ENCODE data around the gene PTPN21.

Gene PTPN21

DNA sequence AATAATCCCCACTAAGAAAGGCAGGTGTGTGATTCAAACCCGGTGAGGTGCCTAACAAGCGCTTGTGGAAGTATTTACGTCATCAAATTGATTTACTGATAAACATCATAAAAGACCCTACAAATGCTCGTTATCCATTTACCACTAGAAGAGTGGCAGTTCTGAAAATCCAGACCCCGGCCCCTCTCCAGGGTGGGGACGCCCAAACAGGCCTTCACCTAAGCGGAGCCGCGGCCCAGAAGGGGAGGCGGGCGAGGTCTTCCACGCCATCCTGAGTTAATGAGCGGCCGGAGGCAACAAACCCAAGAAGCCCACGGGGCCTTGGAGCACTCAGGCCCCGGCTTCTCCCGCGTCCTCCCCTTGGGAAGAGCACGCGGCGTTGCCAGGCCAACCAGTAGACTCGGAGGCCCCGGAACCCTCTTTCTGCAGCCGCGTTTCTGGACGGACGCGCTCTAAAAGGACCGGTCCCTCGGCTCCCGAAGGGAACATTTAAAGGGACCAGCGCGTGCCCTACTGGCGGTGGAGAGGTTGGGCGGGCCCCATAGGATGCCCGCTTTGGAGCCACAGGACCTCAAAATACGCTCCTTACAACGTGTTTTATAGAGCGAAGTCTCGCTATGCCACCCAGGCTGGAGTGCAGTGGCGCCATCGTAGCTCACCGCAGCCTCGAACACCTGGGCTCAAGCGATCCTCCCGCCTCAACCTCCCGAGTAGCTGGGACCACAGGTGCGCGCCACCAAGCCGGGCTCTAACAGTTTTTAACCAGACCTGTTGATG is 3.5 kb downstream of the PTPN21 start (continued):
- peak; percentile 77 for TF ChIP-seq ZSCAN30 (tag by site-specific recombination; IDR thresholded peaks at IDR 0.05)
- TF ChIP-seq ZNF221 (tag by site-specific recombination; IDR thresholded peaks at IDR 0.05; ENCODE audit: borderline replicate concordance): no peak
- no peak for TF ChIP-seq KLF10 (tag by site-specific recombination; IDR thresholded peaks at IDR 0.05)
- TF ChIP-seq ZNF48 (tag by site-specific recombination; IDR thresholded peaks at IDR 0.05): no peak

DNA sequence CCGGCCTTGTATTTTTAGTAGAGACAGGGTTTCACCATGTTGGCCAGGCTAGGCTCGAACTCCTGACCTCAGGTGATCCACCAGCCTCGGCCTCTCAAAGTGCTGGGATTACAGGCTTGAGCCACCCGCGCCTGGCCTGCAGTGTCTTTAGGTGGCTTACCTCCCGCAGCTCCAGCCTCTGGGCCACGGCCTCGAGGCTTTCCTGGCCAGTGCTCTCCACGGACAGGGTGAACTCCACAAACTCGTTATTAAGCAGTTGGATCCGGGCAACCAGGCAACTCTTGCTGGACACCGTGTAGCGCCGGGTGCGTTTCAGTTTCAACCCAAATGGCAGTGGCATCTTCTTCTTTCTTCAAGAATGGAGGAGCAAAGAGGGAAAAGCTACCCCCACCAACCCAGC is 4.7 kb downstream of the PTPN21 start:
- POLR2A ChIA-PET: no interaction called here
- CTCF ChIA-PET: no interaction called here

DNA sequence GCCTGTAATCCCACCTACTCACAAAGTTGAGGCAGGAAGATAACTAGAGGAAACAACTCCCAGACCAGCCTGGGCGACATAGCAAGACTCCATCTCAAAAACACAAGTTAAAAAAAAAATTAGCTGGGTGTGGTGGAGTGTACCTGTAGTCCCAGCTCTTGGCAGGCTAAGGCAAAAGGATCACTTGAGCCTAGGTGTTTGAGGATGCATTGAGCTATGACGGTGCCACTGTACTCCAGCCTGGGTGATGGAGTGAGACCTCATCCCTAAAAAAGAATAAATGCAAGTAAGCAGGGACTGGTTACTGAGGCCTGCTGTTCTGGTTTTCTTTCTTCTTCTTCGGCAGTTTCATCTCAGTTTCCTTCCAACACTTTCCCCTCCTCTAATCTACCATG is 7.4 kb downstream of the PTPN21 start:
- peaks cover 0 to 22% of the 10 kb centered on the region in 2 experiments; a peak in 2 of 3 replicates for H3K36me3 ChIP-seq (ENCODE audit: control insufficient read depth in 2 of 2, insufficient read depth in 1 of 2, low read length in 2 of 2)
- no peak overlapping the region for H3K27ac ChIP-seq (ENCODE audit: extremely low read depth, low read depth, low read length)
- TF ChIP-seq ZNF623 (tag by site-specific recombination; IDR thresholded peaks at IDR 0.05): no peak
- no peak for TF ChIP-seq ZNF677 (tag by site-specific recombination; IDR thresholded peaks at IDR 0.05)
- TF ChIP-seq, protein P1, sequence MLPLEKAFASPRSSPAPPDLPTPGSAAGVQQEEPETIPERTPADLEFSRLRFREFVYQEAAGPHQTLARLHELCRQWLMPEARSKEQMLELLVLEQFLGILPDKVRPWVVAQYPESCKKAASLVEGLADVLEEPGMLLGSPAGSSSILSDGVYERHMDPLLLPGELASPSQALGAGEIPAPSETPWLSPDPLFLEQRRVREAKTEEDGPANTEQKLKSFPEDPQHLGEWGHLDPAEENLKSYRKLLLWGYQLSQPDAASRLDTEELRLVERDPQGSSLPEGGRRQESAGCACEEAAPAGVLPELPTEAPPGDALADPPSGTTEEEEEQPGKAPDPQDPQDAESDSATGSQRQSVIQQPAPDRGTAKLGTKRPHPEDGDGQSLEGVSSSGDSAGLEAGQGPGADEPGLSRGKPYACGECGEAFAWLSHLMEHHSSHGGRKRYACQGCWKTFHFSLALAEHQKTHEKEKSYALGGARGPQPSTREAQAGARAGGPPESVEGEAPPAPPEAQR (tag by site-specific recombination; IDR thresholded peaks at IDR 0.05): no peak
- TF ChIP-seq, protein P2, sequence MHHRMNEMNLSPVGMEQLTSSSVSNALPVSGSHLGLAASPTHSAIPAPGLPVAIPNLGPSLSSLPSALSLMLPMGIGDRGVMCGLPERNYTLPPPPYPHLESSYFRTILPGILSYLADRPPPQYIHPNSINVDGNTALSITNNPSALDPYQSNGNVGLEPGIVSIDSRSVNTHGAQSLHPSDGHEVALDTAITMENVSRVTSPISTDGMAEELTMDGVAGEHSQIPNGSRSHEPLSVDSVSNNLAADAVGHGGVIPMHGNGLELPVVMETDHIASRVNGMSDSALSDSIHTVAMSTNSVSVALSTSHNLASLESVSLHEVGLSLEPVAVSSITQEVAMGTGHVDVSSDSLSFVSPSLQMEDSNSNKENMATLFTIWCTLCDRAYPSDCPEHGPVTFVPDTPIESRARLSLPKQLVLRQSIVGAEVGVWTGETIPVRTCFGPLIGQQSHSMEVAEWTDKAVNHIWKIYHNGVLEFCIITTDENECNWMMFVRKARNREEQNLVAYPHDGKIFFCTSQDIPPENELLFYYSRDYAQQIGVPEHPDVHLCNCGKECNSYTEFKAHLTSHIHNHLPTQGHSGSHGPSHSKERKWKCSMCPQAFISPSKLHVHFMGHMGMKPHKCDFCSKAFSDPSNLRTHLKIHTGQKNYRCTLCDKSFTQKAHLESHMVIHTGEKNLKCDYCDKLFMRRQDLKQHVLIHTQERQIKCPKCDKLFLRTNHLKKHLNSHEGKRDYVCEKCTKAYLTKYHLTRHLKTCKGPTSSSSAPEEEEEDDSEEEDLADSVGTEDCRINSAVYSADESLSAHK (tag by site-specific recombination; IDR thresholded peaks at IDR 0.05): no peak
- TF ChIP-seq, protein P3, sequence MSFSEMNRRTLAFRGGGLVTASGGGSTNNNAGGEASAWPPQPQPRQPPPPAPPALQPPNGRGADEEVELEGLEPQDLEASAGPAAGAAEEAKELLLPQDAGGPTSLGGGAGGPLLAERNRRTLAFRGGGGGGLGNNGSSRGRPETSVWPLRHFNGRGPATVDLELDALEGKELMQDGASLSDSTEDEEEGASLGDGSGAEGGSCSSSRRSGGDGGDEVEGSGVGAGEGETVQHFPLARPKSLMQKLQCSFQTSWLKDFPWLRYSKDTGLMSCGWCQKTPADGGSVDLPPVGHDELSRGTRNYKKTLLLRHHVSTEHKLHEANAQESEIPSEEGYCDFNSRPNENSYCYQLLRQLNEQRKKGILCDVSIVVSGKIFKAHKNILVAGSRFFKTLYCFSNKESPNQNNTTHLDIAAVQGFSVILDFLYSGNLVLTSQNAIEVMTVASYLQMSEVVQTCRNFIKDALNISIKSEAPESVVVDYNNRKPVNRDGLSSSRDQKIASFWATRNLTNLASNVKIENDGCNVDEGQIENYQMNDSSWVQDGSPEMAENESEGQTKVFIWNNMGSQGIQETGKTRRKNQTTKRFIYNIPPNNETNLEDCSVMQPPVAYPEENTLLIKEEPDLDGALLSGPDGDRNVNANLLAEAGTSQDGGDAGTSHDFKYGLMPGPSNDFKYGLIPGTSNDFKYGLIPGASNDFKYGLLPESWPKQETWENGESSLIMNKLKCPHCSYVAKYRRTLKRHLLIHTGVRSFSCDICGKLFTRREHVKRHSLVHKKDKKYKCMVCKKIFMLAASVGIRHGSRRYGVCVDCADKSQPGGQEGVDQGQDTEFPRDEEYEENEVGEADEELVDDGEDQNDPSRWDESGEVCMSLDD (tag by site-specific recombination; IDR thresholded peaks at IDR 0.05): no peak
- TF ChIP-seq ZNF394 (tag by site-specific recombination; IDR thresholded peaks at IDR 0.05; ENCODE audit: borderline replicate concordance): no peak
- no peak for TF ChIP-seq MYNN (tag by site-specific recombination; IDR thresholded peaks at IDR 0.05; ENCODE audit: borderline replicate concordance)
- TF ChIP-seq, protein P4, sequence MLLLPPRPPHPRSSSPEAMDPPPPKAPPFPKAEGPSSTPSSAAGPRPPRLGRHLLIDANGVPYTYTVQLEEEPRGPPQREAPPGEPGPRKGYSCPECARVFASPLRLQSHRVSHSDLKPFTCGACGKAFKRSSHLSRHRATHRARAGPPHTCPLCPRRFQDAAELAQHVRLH (tag by site-specific recombination; IDR thresholded peaks at IDR 0.05): no peak
- TF ChIP-seq ZNF37A (tag by site-specific recombination; IDR thresholded peaks at IDR 0.05): no peak
- no peak for TF ChIP-seq PRDM1 (tag by site-specific recombination; IDR thresholded peaks at IDR 0.05)
- no peak for TF ChIP-seq ZEB2 (tag by site-specific recombination; IDR thresholded peaks at IDR 0.05)
- no peak for TF ChIP-seq ZNF202 (tag by site-specific recombination; IDR thresholded peaks at IDR 0.05; ENCODE audit: borderline replicate concordance)
- POLR2A ChIA-PET: no interaction called here
- peaks cover 2% of the 10 kb centered on the region for H3K4me1 ChIP-seq (ENCODE audit: control insufficient read depth, insufficient read depth, low read length)
- H3K4me3 ChIP-seq (ENCODE audit: low read depth, low read length): no peak overlapping the region
- CTCF ChIA-PET: no interaction called here
- no peaks in the 10 kb centered on the region for H3K9me3 ChIP-seq (ENCODE audit: control insufficient read depth, insufficient read depth, low read depth, low read length)

More for the DNA sequence above, 4.7 kb downstream of the PTPN21 start:
- Histone ChIP-seq H3K4me1 (ENCODE audit: control insufficient read depth, insufficient read depth, low read length) (peaks cover 6% of the 10 kb centered on the region), H3K4me3 (ENCODE audit: low read depth, low read length) (no peak overlapping the region), H3K36me3 (ENCODE audit: control insufficient read depth in 2 of 2, insufficient read depth in 1 of 2, low read length in 2 of 2) (peaks cover 0 to 22% of the 10 kb centered on the region in 2 experiments; a peak in 2 of 3 replicates), H3K9me3 (ENCODE audit: control insufficient read depth, insufficient read depth, low read depth, low read length) (no peaks in the 10 kb centered on the region), H3K27ac (ENCODE audit: extremely low read depth, low read depth, low read length) (no peak overlapping the region)
- TF ChIP-seq RBAK (tag by site-specific recombination; IDR thresholded peaks at IDR 0.05) (no peak), ZNF114 (tag by site-specific recombination; IDR thresholded peaks at IDR 0.05) (no peak)
